GM12878 (cell line): ENCODE measurements around the gene TOMM22. TPM values are rescaled to one million over a fixed set of nuclear protein-coding genes. Genes with fewer than 3 reads are reported as not detected.

Experiments used
- ATAC-seq: fragments of 200-7000 bp; cut with Tn5 transposase; 3 replicates; pipeline ENCODE4 v1.9.1; 2020; ENCODE audit warnings: mild to moderate bottlenecking, moderate library complexity
- BruUV-seq: library from RNA; stranded (reverse); fragments of 400-500 nt; replicated peaks from 2 replicates; lab custom pipeline; 2021; lab: Mats Ljungman, UMichigan
- CTCF ChIA-PET: fragments of 300-600 bp; sonication (Branson Sonifier 250); formaldehyde crosslinking; extraction: SDS; loops from one replicate; lab custom pipeline; 2021; ENCODE audit warnings: inconsistent platforms; lab: Yijun Ruan, JAX
- POLR2A ChIA-PET: fragments of 350-600 bp; formaldehyde crosslinking; extraction: SDS; loops from one replicate; lab custom pipeline; 2021; ENCODE audit warnings: inconsistent platforms; lab: Charles Lee
- RAD21 ChIA-PET: fragments of 300-600 bp; sonication (Branson Sonifier 250); formaldehyde crosslinking; loops from one replicate; lab custom pipeline; 2023; ENCODE audit warnings: antibody characterized with exemption; ENCODE audit not compliant: unreplicated experiment; lab: Charles Lee
- SMC1A ChIA-PET: fragments of 300-600 bp; sonication (Branson Sonifier 250); formaldehyde crosslinking; loops from one replicate; lab custom pipeline; 2023; ENCODE audit not compliant: unreplicated experiment, uncharacterized antibody; lab: Charles Lee
- DNase-seq: peaks from one replicate; pipeline ENCODE4 v3.0.0-alpha.2; 2011; ENCODE audit warnings: low read depth, low spot score
- FAIRE-seq: peaks from 3 replicates; lab custom pipeline; 2011; peaks lifted over from hg19 to GRCh38; lab: Jason Lieb, UNC
- H2AFZ ChIP-seq: 2 replicates; pipeline ENCODE4 v1.6.0; 2011; ENCODE audit warnings: low read depth, low read length, control low read depth; ENCODE audit not compliant: control insufficient read depth
- H3K27ac ChIP-seq: 2 replicates; pipeline ENCODE4 v1.5.1; 2011; ENCODE audit warnings: control low read depth; ENCODE audit not compliant: control insufficient read depth, insufficient read depth
- H3K27me3 ChIP-seq, 2 experiments: replicated peaks in 1 of 2; 2 replicates each; pipeline versions ENCODE4 v1.6.0 to v1.6.1; 2011; ENCODE audit warnings: low read length in 1 of 2; ENCODE audit not compliant: control insufficient read depth in 2 of 2, insufficient read depth in 2 of 2
- H3K36me3 ChIP-seq, 2 experiments: 2 replicates each; pipeline ENCODE4 v1.5.1; 2011; ENCODE audit warnings: low read length in 1 of 2; ENCODE audit not compliant: control insufficient read depth in 2 of 2, insufficient read depth in 2 of 2
- H3K4me1 ChIP-seq: 2 replicates; pipeline ENCODE4 v1.6.1; 2011; ENCODE audit warnings: mild to moderate bottlenecking, low read length, moderate library complexity, mixed read lengths; ENCODE audit not compliant: control insufficient read depth, insufficient read depth
- H3K4me2 ChIP-seq: 2 replicates; pipeline ENCODE4 v1.6.0; 2011; ENCODE audit warnings: control low read depth; ENCODE audit not compliant: control insufficient read depth, insufficient read depth
- H3K4me3 ChIP-seq: fragments of 200-600 bp; sonication (generic); 2 replicates; pipeline ENCODE4 v1.5.1; 2016
- H3K79me2 ChIP-seq: 2 replicates; pipeline ENCODE4 v1.6.0; 2011; ENCODE audit warnings: low read length; ENCODE audit not compliant: control insufficient read depth, insufficient read depth
- H3K9ac ChIP-seq: 2 replicates; pipeline ENCODE4 v1.8.0; 2011; ENCODE audit warnings: low read length, control low read depth, mixed read lengths; ENCODE audit not compliant: control insufficient read depth, insufficient read depth
- H3K9me3 ChIP-seq: replicated peaks from 3 replicates; pipeline ENCODE4 v1.5.1; 2011; ENCODE audit warnings: mild to moderate bottlenecking, low read length; ENCODE audit not compliant: control insufficient read depth, insufficient read depth
- H4K20me1 ChIP-seq: 2 replicates; pipeline ENCODE4 v1.6.0; 2011; ENCODE audit not compliant: control insufficient read depth, insufficient read depth
- CBX3 ChIP-seq: fragments of 200-600 bp; sonication (generic); IDR thresholded peaks from 2 replicates; pipeline ENCODE4 v1.6.1; 2016; ENCODE audit warnings: low read depth, borderline replicate concordance
- CHD4 ChIP-seq: fragments of 200-600 bp; sonication (generic); IDR thresholded peaks from 2 replicates; pipeline ENCODE4 v1.6.1; 2016; ENCODE audit warnings: mild to moderate bottlenecking
- POLR2AphosphoS5 ChIP-seq: IDR thresholded peaks from 2 replicates; pipeline ENCODE4 v1.6.1; 2011; ENCODE audit warnings: mild to moderate bottlenecking, low read length, inconsistent platforms
- POU2F2 ChIP-seq: IDR thresholded peaks from 3 replicates; pipeline ENCODE4 v1.6.1; 2011; ENCODE audit warnings: low read depth, mild to moderate bottlenecking, low read length, borderline replicate concordance
- SPI1 ChIP-seq: IDR thresholded peaks from 2 replicates; pipeline ENCODE4 v1.6.1; 2011; ENCODE audit warnings: low read depth, mild to moderate bottlenecking, low read length, moderate library complexity, borderline replicate concordance; ENCODE audit not compliant: insufficient read depth
- ZNF217 ChIP-seq: fragments of 450-650 bp; IDR thresholded peaks from 2 replicates; pipeline ENCODE4 v1.6.1; 2017; ENCODE audit warnings: antibody characterized with exemption, mild to moderate bottlenecking
- WGBS: methylation state at CpG from one replicate; pipeline ENCODE4 v1.1.6; 2016; ENCODE audit warnings: low lambda C conversion rate; ENCODE audit not compliant: insufficient replicate concordance, insufficient coverage; ENCODE audit errors: missing lambda C conversion rate; 5-methylcytosine and 5-hydroxymethylcytosine counted together
- in situ Hi-C: fragments of 300-500 bp; cut with MboI; formaldehyde crosslinking; loops from 9 replicates; pipeline ENCODE4 v1.14.3; 2018; ENCODE audit warnings: mixed read lengths
- intact Hi-C: fragments of 100-400 bp; cut with micrococcal nuclease; formaldehyde crosslinking; loops from one replicate; pipeline ENCODE4 v1.14.2; 2022; ENCODE audit not compliant: unreplicated experiment
- polyA plus RNA-seq, 11 experiments: library from polyadenylated mRNA; depleted of rRNA in 4 of 11; unstranded in 6 of 11; stranded (reverse) in 5 of 11; fragments of >200 nt; fragmentation: Nextera tagmentation in 4 of 11; fragmentation: Illumina TruSeq in 1 of 11; extraction: Ambion mirVana in 4 of 11; extraction: Trizol in 1 of 11; gene quantifications; 1 replicate in 1 of 11; 2 replicates in 10 of 11; pipeline versions ENCODE4 v1.2.1 to v1.2.3, GENCODE V29; 2011 to 2016; ENCODE audit warnings: inconsistent platforms in 2 of 11, missing spikeins in 2 of 11, low read depth in 1 of 11
- total RNA-seq, 4 experiments: library from RNA; depleted of rRNA in 3 of 4; stranded (reverse); fragments of >200 nt in 3 of 4; fragmentation: Illumina TruSeq in 1 of 4; extraction: Trizol in 1 of 4; gene quantifications; 2 replicates each; pipeline versions ENCODE4 v1.2.1 to v1.2.3, GENCODE V29; 2013 to 2021

Gene TOMM22
- total and polyA plus RNA-seq, 10 of the 15 experiments (the other 5 are each of a cell fraction or from before 2014, with no cell fraction given): 37.6 to 197 (median 94.9) TPM

- 10% methylated on average over 3 of the region's 3 CpGs for WGBS
- TF ChIP-seq ZNF217 (no peak), POU2F2 (peak; percentile 79; the same call in 1 of the 3 replicates), SPI1 (0 out of 2 replicates have a peak, but pooled peaks have one; percentile 22)
- Histone ChIP-seq H3K4me2 (peak overlapping the region; percentile 60), H3K27ac (0 out of 2 replicates have a peak overlapping the region, but pooled peaks have one; percentile 6), H3K9ac (no peak overlapping the region), H3K79me2 (peaks cover 80% of the 10 kb centered on the region), H4K20me1 (peaks cover 15% of the 10 kb centered on the region), H2AFZ (no peak overlapping the region), H3K4me3 (peak overlapping the region; percentile 20; the same call in 1 of the 2 replicates), H3K36me3 (peaks cover 0 to 10% of the 10 kb centered on the region in 2 experiments; a peak in 3 of 4 replicates), H3K4me1 (peaks cover 21% of the 10 kb centered on the region), H3K27me3 (no peaks in the 10 kb centered on the region), H3K9me3 (no peaks in the 10 kb centered on the region)
- CTCF ChIA-PET: interaction anchor here (0.7 to 1.4 kb wide), 2 partner anchors 16 to 28 kb away, joined by 3 to 7 read pairs; partner anchors contain the start of gene TOMM22
- POLR2A ChIA-PET: interaction anchor here (1.0 kb wide), 1 partner anchor 10 kb away, joined by 4 read pairs; no protein-coding TSS in a partner anchor
- BruUV-seq: no TSS peak
- FAIRE-seq (no peak), DNase-seq (no peak), ATAC-seq (no peak)
- in situ Hi-C loops: no loop called here
- SMC1A ChIA-PET: interaction anchor here (1.0 to 5.5 kb wide), 3 partner anchors 13 to 28 kb away, joined by 3 to 54 read pairs (median 4); partner anchors contain the start of gene TOMM22
- intact Hi-C loops: loop anchor here (10.0 kb wide), 1 partner anchor 205 kb away; the partner anchor contains the start of gene DDX17
- RAD21 ChIA-PET: interaction anchor here (0.8 to 4.1 kb wide), 2 partner anchors 12 to 43 kb away, joined by 3 to 30 read pairs; no protein-coding TSS in a partner anchor
Observed at GRCh38 chr22:38709306-38709705, 27.5 kb downstream of the TOMM22 start.

- ChIA-PET POLR2A (interaction anchor here (0.8 kb wide), 1 partner anchor 47 kb away, joined by 5 read pairs; no protein-coding TSS in a partner anchor), RAD21 (interaction anchor here (4.1 kb wide), 1 partner anchor 13 kb away, joined by 30 read pairs; no protein-coding TSS in a partner anchor), CTCF (interaction anchor here (1.3 to 1.4 kb wide), 3 partner anchors 15 to 56 kb away, joined by 3 to 7 read pairs (median 4); no protein-coding TSS in a partner anchor), SMC1A (interaction anchor here (1.0 to 5.5 kb wide), 3 partner anchors 12 to 29 kb away, joined by 3 to 54 read pairs (median 4); partner anchors contain the start of gene TOMM22)
- intact Hi-C loops (no loop called here), in situ Hi-C loops (no loop called here)
- Histone ChIP-seq H3K4me3 (0 out of 2 replicates have a peak overlapping the region, but pooled peaks have one; percentile 27), H3K9ac (no peak overlapping the region), H3K4me2 (no peak overlapping the region), H4K20me1 (peaks cover 22% of the 10 kb centered on the region), H3K27me3 (no peaks in the 10 kb centered on the region), H3K27ac (no peak overlapping the region), H3K79me2 (peaks cover 90% of the 10 kb centered on the region), H3K4me1 (peaks cover 17% of the 10 kb centered on the region), H3K36me3 (peaks cover 2 to 12% of the 10 kb centered on the region in 2 experiments), H3K9me3 (no peaks in the 10 kb centered on the region), H2AFZ (no peak overlapping the region)
- 98% methylated on average over 3 of the region's 3 CpGs for WGBS
- TF ChIP-seq CHD4: no peak
- TF ChIP-seq CBX3: no peak
- no peak for TF ChIP-seq POLR2AphosphoS5
- no peak for FAIRE-seq
- ATAC-seq: no peak
- BruUV-seq: no TSS peak
- no peak for DNase-seq
Observed at GRCh38 chr22:38710351-38710750, 28.6 kb downstream of the TOMM22 start.
